GM10248 (cell line): Measurements from ENCODE around the gene PPP1R13L.

Source experiments
- CTCF ChIA-PET: fragments of 300-600 bp; sonication (Branson Sonifier 250); formaldehyde crosslinking; extraction: SDS; loops from one replicate; lab custom pipeline; 2021; ENCODE audit warnings: antibody characterized with exemption; lab: Yijun Ruan, JAX
- POLR2A ChIA-PET: fragments of 350-650 bp; sonication (Branson Sonifier 250); formaldehyde crosslinking; extraction: SDS; loops from one replicate; lab custom pipeline; 2020; ENCODE audit warnings: antibody characterized with exemption; lab: Yijun Ruan, JAX
- DNase-seq: peaks from one replicate; pipeline ENCODE4 v3.0.0; 2012; ENCODE audit errors: extremely low spot score
- TF ChIP-seq, protein P1 (sequence below): IDR thresholded peaks from 2 replicates; pipeline ENCODE4 v1.5.1; 2012; ENCODE audit warnings: mild to moderate bottlenecking, low read depth; ENCODE audit errors: extremely low read depth, missing control alignments, control extremely low read depth

The PPP1R13L gene

DNA sequence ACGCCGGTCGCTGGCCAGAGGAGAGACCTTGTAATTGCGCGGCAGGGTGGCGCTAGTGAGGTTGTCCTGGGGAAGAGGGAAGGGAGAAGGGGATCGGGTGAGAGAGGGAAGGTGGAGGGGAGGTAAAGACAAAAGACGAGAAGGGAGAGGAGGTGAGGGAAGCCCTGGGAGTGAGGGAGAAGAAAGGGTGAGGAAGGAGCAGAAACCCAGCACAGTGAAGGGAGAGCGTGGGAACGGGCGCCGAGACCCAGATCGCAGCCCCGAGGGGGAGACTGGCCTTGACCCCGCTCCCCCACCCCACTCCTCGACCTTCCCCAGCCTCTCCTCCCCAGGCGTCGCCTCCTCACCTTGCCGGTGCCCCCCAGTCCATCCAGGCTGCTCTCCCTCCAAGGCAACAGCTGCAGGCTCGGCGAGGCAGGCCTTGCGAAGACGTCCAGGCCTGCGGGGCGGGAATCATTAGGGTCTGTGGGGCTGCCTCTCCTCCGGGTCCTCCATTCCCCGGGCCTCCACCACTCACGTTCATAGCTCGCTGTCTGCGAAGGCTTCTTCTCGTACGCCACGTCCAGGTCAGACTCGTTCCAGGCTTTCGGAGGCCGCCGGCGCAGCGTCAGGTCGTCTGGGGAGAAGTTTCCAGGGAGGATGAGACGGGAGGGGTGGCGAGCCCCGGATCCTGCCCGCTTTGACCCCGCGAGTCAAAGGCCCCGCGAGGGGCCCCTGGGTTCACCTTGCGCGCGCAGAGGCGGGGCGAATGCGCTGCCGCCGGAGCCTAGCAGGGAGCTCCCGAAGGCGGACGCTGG, 8.8 kb downstream of the PPP1R13L start:
- ChIA-PET CTCF (interaction anchor here (1.2 kb wide), 1 partner anchor 43 kb away, joined by 3 read pairs; no protein-coding TSS in a partner anchor), POLR2A (no interaction called here)
- DNase-seq = no peak
- TF ChIP-seq, protein P1, sequence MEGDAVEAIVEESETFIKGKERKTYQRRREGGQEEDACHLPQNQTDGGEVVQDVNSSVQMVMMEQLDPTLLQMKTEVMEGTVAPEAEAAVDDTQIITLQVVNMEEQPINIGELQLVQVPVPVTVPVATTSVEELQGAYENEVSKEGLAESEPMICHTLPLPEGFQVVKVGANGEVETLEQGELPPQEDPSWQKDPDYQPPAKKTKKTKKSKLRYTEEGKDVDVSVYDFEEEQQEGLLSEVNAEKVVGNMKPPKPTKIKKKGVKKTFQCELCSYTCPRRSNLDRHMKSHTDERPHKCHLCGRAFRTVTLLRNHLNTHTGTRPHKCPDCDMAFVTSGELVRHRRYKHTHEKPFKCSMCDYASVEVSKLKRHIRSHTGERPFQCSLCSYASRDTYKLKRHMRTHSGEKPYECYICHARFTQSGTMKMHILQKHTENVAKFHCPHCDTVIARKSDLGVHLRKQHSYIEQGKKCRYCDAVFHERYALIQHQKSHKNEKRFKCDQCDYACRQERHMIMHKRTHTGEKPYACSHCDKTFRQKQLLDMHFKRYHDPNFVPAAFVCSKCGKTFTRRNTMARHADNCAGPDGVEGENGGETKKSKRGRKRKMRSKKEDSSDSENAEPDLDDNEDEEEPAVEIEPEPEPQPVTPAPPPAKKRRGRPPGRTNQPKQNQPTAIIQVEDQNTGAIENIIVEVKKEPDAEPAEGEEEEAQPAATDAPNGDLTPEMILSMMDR = peak; percentile 12

DNA sequence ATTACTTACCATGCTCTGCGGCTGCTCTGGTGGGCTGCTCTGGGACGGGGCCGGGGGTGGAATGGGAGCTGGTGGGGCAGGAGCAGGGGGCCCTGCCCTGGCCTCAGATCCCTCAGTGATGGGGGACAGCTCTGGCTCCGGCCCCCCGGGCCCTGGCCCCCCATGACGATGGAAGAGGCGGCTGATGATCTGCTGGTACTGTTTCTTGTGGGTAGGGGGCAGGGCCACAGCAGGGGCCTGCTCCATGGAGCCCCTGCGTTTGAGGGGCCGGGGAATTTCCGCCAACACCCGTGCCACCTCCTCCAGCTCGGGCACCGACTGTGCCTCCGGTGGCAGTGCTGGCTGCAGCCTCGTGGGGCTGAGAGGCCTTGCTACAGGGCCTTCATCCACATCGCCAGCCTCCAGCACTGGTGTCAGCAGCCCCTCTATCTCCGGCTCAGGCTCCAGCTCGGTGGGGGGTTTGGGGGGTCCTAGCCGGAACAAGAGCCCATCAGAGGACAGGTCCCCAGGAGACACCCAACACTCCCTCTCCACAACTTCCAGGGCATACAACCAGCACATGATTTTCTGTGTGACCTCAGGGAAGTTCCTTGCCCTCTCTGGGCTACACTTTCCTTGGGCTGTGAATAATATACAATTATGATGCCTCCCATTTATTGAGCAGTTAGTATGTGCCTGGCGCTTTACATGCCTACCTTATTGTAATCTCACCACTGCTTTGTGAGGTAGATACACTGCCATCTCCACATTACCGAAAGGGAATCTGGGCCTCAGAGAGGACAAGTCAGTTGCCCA, 12.8 kb downstream of the PPP1R13L start:
- POLR2A ChIA-PET = no interaction called here
- CTCF ChIA-PET = interaction anchor here (0.6 kb wide), 1 partner anchor 12 kb away, joined by 3 read pairs; no protein-coding TSS in a partner anchor
- TF ChIP-seq, protein P1 = no peak
- DNase-seq = no peak

DNA sequence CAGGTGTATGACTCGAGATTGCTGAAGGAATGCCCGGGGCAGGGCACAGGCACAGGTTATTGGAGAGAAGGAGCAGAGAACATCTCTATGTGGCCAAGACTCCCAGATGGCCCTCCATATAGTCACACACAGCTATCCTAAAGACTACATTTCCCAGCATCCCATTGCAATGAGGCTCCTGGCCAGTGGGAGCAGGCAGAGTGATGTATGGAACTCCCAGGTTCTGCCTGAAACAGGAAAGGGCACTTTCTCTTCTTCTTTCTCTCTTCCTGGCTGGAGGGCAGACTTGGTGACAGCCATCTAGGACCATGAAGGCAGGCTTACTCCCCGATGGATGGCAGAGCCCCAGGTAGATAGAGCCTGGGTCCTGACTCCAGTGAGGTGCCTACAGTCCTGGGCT, 13.5 kb downstream of the PPP1R13L start:
- ChIA-PET POLR2A (no interaction called here), CTCF (no interaction called here)
- no peak for DNase-seq
- TF ChIP-seq, protein P1 = no peak

DNA sequence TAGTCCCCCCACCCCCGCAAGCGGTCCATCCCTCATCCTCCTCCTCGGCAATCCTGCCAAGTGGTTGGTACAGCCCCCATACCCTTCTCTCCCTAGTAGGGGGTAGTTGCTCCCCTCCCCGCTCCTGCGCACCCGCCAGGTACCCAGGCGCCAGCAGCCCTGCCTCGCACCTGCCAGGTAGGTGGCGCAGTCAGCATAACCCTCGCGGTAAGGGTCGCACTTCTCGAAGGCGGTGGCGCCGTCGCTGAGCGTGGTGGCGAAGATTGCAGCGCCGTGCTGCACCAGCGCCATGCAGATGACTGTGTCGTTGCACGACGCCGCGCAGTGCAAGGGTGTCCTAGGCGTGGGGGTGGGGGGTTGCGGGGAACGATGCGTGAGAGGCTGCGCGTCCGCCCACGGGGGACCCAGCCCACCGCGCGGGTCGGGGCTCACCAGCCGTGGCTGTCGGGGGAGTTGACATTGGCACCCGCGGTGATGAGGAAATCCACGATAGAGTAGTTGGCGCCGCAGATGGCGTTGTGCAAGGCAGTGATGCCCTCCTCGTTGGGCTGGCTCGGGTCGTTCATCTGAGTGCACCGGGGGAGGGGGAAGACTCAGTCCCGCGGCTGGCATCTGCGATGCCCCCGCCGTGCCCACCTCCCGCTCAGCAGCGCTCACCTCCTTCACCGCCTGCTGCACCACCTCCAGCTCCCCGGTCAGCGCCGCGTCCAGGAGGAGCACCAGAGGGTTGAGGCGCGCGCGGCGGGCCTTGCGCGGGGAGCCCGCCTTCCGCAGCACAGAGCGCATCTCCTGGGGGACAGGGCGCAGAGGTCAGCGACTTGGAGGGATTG, 19.3 kb downstream of the PPP1R13L start:
- TF ChIP-seq, protein P1 = no peak
- ChIA-PET POLR2A (no interaction called here), CTCF (no interaction called here)
- DNase-seq = no peak

DNA sequence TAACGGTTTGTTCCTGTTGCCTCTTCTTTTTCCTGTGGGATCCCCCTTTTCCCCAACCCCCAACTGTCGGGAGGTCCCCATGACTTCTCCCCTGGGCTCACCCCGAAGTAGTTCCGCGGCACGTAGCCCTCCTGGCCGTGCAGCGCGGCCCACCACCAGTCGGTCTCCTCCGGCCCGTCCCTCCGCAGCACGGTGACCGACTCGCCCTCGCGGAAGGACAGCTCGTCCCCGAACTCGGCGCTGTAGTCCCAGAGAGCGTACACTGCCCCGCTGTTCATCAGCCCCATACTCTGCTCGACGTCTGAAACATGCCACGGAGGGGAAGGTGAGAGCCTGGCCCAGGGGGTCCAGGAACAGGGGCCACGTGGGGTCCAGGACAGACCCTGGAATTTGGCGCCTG, 22.4 kb downstream of the PPP1R13L start:
- DNase-seq = no peak
- ChIA-PET POLR2A (no interaction called here), CTCF (no interaction called here)
- TF ChIP-seq, protein P1 = no peak

DNA sequence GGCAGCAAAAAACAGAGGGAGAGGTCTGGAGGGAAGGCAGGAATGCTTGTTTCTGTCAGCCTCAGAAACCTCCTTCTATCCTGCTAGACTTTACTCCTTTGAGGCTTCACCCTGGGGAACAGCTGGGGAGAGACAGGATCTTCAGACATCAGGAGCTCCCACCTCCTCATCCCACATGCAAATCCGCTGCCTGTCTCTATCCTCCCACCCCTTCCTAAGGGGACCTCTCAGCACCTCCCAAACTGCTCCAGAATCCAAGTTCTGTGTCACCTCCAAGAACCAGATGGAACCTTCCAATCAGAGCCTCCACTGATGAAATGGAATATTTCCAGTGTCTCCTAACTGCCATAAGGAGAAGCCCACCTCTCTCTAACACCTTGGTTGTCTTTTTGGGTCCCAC, 24.8 kb downstream of the PPP1R13L start:
- TF ChIP-seq, protein P1 = no peak
- ChIA-PET CTCF (no interaction called here), POLR2A (interaction anchor here (0.7 kb wide), 1 partner anchor 10 kb away, joined by 3 read pairs; the partner anchor contains the start of gene ERCC2)
- DNase-seq = no peak
